ENCODE results near the gene SBF2.

- TF ChIP-seq CTCF (IDR thresholded peaks at IDR 0.05) (no peak), EP300 (IDR thresholded peaks at IDR 0.05) (no peak)
These were observed 72.7 kb downstream of the SBF2 start for GRCh38 chr11:10221342-10221741.

Data from tibial nerve (tissue), 4 donors.